PC-3 (cell line): Measurements from ENCODE around the gene FCAMR.

Source experiments
- CTCF ChIP-seq: fragments of 300-600 bp; sonication (generic); conservative IDR thresholded peaks from 2 replicates; pipeline ENCODE4 v1.5.1; 2017; ENCODE audit warnings: antibody characterized with exemption, low read depth, mild to moderate bottlenecking, low read length
- EZH2 ChIP-seq: fragments of 300-600 bp; sonication (generic); IDR thresholded peaks from one replicate; pipeline ENCODE4 v1.6.1; 2017; ENCODE audit warnings: antibody characterized with exemption, mild to moderate bottlenecking, low read length; ENCODE audit not compliant: unreplicated experiment
- EZH2phosphoT487 ChIP-seq: fragments of 300-600 bp; sonication (generic); IDR thresholded peaks from 2 replicates; pipeline ENCODE4 v1.6.1; 2018; ENCODE audit warnings: mild to moderate bottlenecking, antibody characterized with exemption, low read length, borderline replicate concordance

DNA sequence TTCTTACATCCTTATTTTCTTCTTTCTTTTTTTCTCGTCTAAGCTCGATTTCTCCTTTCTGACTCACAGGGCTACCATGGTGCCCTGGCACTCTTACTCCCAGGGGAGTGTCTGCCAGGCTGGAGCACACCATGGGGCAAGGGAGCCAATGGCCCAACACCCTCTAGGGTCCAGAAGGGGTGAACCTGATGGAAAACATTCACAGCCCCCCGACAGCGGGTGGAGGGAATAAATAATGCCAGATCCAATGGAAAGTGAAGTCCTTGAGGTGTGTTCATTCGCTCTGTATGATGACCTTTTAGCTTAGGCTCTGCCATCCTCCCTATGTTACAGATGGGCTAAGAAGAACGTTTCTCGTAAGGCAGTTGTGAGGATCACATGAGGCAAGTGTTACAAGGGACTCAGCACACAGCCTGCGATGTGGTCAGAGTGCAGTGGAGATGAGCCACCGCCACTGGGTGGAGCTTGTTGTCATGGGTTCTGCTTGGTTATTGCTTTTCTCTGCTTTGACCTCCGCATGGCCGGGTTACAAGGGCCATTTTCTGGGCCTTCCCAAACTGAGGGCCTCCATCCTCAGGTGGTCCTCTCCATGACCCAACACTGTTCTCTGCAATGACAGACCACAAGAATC, 45.0 kb downstream of the FCAMR start:
- TF ChIP-seq CTCF (no peak; the same call in 1 of the 2 replicates), EZH2 (no peak), EZH2phosphoT487 (no peak)
